ENCODE data around the gene ZNF536. TPM values are rescaled to one million over a fixed set of nuclear protein-coding genes. Genes with fewer than 3 reads are reported as not detected.

ZNF536 gene
- total RNA-seq, 1 donor from 2014 or later: 0.43 TPM

- no peak for FAIRE-seq
- no peaks in the 10 kb centered on the region for H3K4me1 ChIP-seq (ENCODE audit: insufficient read depth, low read length)
- no peak for TF ChIP-seq CTCF (IDR thresholded peaks at IDR 0.05; ENCODE audit: insufficient read depth, low read depth, low read length)
- TF ChIP-seq EZH2 (IDR thresholded peaks at IDR 0.05; ENCODE audit: insufficient read depth, low read length): no peak
- H3K9me3 Mint-ChIP-seq (ENCODE audit: unreplicated experiment): no peaks in the 10 kb centered on the region
- H3K79me2 ChIP-seq (ENCODE audit: insufficient read depth, low read length): no peaks in the 10 kb centered on the region
- H3K36me3 Mint-ChIP-seq (ENCODE audit: low read depth, unreplicated experiment): no peaks in the 10 kb centered on the region
- H2AFZ ChIP-seq (ENCODE audit: low read depth, low read length): no peak overlapping the region
- H3K27ac Mint-ChIP-seq (ENCODE audit: unreplicated experiment): no peak overlapping the region
- no peak overlapping the region for H3K4me3 Mint-ChIP-seq (ENCODE audit: unreplicated experiment)
- H3K27me3 Mint-ChIP-seq (ENCODE audit: low read depth, unreplicated experiment): peaks cover 14% of the 10 kb centered on the region
- no peak for DNase-seq (ENCODE audit: low read depth)
- no peak overlapping the region for H3K4me3 ChIP-seq (ENCODE audit: insufficient read depth, low read depth, low read length)
- no peak overlapping the region for H3K4me2 ChIP-seq (ENCODE audit: low read length)
- H4K20me1 ChIP-seq (ENCODE audit: insufficient read depth, low read length): no peaks in the 10 kb centered on the region
- no peaks in the 10 kb centered on the region for H3K4me1 Mint-ChIP-seq (ENCODE audit: low read depth, unreplicated experiment)
- no peaks in the 10 kb centered on the region for H3K36me3 ChIP-seq (ENCODE audit: insufficient read depth, low read length)
- H3K27ac ChIP-seq (ENCODE audit: low read depth, low read length): no peak overlapping the region
- peaks cover 4% of the 10 kb centered on the region for H3K9me3 ChIP-seq (ENCODE audit: insufficient read depth, low read depth, low read length)
- H3K9ac ChIP-seq (ENCODE audit: low read length): no peak overlapping the region
- H3K27me3 ChIP-seq (ENCODE audit: insufficient read depth, low read length): no peaks in the 10 kb centered on the region
These were observed 32.3 kb upstream of the ZNF536 start for GRCh38 chr19:30339624-30340525.

GRCh38 chr19:30340771-30341561 is 31.2 kb upstream of the ZNF536 start:
- H3K27me3 ChIP-seq (ENCODE audit: insufficient read depth, low read length): no peaks in the 10 kb centered on the region
- TF ChIP-seq CTCF (IDR thresholded peaks at IDR 0.05; ENCODE audit: insufficient read depth, low read depth, low read length): no peak
- TF ChIP-seq EZH2 (IDR thresholded peaks at IDR 0.05; ENCODE audit: insufficient read depth, low read length): no peak
- Mint-ChIP-seq H3K4me3 (ENCODE audit: unreplicated experiment) (no peak overlapping the region), H3K4me1 (ENCODE audit: low read depth, unreplicated experiment) (no peaks in the 10 kb centered on the region), H3K9me3 (ENCODE audit: unreplicated experiment) (no peaks in the 10 kb centered on the region), H3K36me3 (ENCODE audit: low read depth, unreplicated experiment) (no peaks in the 10 kb centered on the region), H3K27ac (ENCODE audit: unreplicated experiment) (no peak overlapping the region), H3K27me3 (ENCODE audit: low read depth, unreplicated experiment) (peaks cover 9% of the 10 kb centered on the region)
- no peaks in the 10 kb centered on the region for H3K4me1 ChIP-seq (ENCODE audit: insufficient read depth, low read length)
- no peaks in the 10 kb centered on the region for H3K36me3 ChIP-seq (ENCODE audit: insufficient read depth, low read length)
- no peaks in the 10 kb centered on the region for H3K79me2 ChIP-seq (ENCODE audit: insufficient read depth, low read length)
- no peak overlapping the region for H2AFZ ChIP-seq (ENCODE audit: low read depth, low read length)
- no peak overlapping the region for H3K27ac ChIP-seq (ENCODE audit: low read depth, low read length)
- H3K4me3 ChIP-seq (ENCODE audit: insufficient read depth, low read depth, low read length): no peak overlapping the region
- H3K9me3 ChIP-seq (ENCODE audit: insufficient read depth, low read depth, low read length): peaks cover 3% of the 10 kb centered on the region
- H3K4me2 ChIP-seq (ENCODE audit: low read length): no peak overlapping the region
- no peak overlapping the region for H3K9ac ChIP-seq (ENCODE audit: low read length)
- DNase-seq (ENCODE audit: low read depth) (no peak), FAIRE-seq (no peak)
- H4K20me1 ChIP-seq (ENCODE audit: insufficient read depth, low read length): no peaks in the 10 kb centered on the region

Data from astrocyte (in vitro differentiated cells and primary cell).